ENCODE results near the gene CHRD.

- TF ChIP-seq POLR2AphosphoS5 (IDR thresholded peaks at IDR 0.05) (no peak), CTCF (IDR thresholded peaks at IDR 0.05) (peak in 1 of 3 experiments; percentile 2), POLR2A (IDR thresholded peaks at IDR 0.05; ENCODE audit: low read depth) (no peak)
These were observed 1.7 kb downstream of the CHRD start for GRCh38 chr3:184381261-184382224.

Measured in esophagus muscularis mucosa (tissue), 3 donors.